Measurements from ENCODE around the gene FAM184B.

The FAM184B gene

GRCh38 chr4:17633600-17633999 is 147.8 kb downstream of the FAM184B start:
- DNase-seq (ENCODE audit: low read depth) = no peak

GRCh38 chr4:17630228-17630627 is 151.2 kb downstream of the FAM184B start:
- no peak for DNase-seq (ENCODE audit: low read depth)

- DNase-seq (ENCODE audit: low read depth) = no peak
Observed at GRCh38 chr4:17624821-17625220, 156.6 kb downstream of the FAM184B start.

GRCh38 chr4:17623451-17624001 is 157.9 kb downstream of the FAM184B start:
- no peak for DNase-seq (ENCODE audit: low read depth)

- DNase-seq (ENCODE audit: low read depth) = no peak
Observed at GRCh38 chr4:17619416-17620105, 161.9 kb downstream of the FAM184B start.

- no peak for DNase-seq (ENCODE audit: low read depth)
Observed at GRCh38 chr4:17618926-17619325, 162.5 kb downstream of the FAM184B start.

- no peak for DNase-seq (ENCODE audit: low read depth)
Observed at GRCh38 chr4:17616283-17616682, 165.1 kb downstream of the FAM184B start.

- peak; percentile 89 for DNase-seq (ENCODE audit: low read depth)
Observed at GRCh38 chr4:17614416-17615299, 166.8 kb downstream of the FAM184B start, which contains the start of gene MED28. Gene MED28 (plus strand): TSS chr4:17614641. CDS start chr4:17614655, 14 bp downstream.

GRCh38 chr4:17613761-17614415 is 167.5 kb downstream of the FAM184B start:
- DNase-seq (ENCODE audit: low read depth) = no peak

- DNase-seq (ENCODE audit: low read depth) = no peak
Observed at GRCh38 chr4:17605236-17605635, 176.2 kb downstream of the FAM184B start.

- no peak for DNase-seq (ENCODE audit: low read depth)
Observed at GRCh38 chr4:17599826-17600225, 181.6 kb downstream of the FAM184B start.

GRCh38 chr4:17597517-17597916 is 183.9 kb downstream of the FAM184B start:
- DNase-seq (ENCODE audit: low read depth) = no peak

- no peak for DNase-seq (ENCODE audit: low read depth)
Observed at GRCh38 chr4:17595471-17596005, 185.9 kb downstream of the FAM184B start.

- DNase-seq (ENCODE audit: low read depth) = no peak
Observed at GRCh38 chr4:17589355-17589754, 192.1 kb downstream of the FAM184B start.

GRCh38 chr4:17587094-17587822 is 194.2 kb downstream of the FAM184B start:
- no peak for DNase-seq (ENCODE audit: low read depth)

- no peak for DNase-seq (ENCODE audit: low read depth)
Observed at GRCh38 chr4:17584521-17585213, 196.8 kb downstream of the FAM184B start.

- no peak for DNase-seq (ENCODE audit: low read depth)
Observed at GRCh38 chr4:17583941-17584340, 197.5 kb downstream of the FAM184B start.

- DNase-seq (ENCODE audit: low read depth) = no peak
Observed at GRCh38 chr4:17583276-17583675, 198.1 kb downstream of the FAM184B start.

- no peak for DNase-seq (ENCODE audit: low read depth)
Observed at GRCh38 chr4:17580969-17581368, 200.5 kb downstream of the FAM184B start.
